H1 (cell line): Measurements from ENCODE around the gene MYOM1. TPM values are rescaled to one million over a fixed set of nuclear protein-coding genes. Genes with fewer than 3 reads are reported as not detected.

Experiments used
- CTCF ChIA-PET: fragments of 300-600 bp; sonication (Branson Sonifier 250); formaldehyde crosslinking; loops from one replicate; lab custom pipeline; 2021; ENCODE audit not compliant: partially characterized antibody; lab: Charles Lee
- POLR2A ChIA-PET: fragments of 300-600 bp; sonication (Branson Sonifier 250); formaldehyde crosslinking; loops from one replicate; lab custom pipeline; 2021; ENCODE audit warnings: inconsistent platforms; ENCODE audit not compliant: partially characterized antibody; lab: Charles Lee
- DNase-seq, 2 experiments: peaks; one replicate each; pipeline versions ENCODE4 v3.0.0 to v3.0.0-alpha.2; 2010 to 2022; ENCODE audit warnings: low spot score in 2 of 2, low read depth in 1 of 2, mixed read lengths in 1 of 2
- FAIRE-seq: peaks from 2 replicates; lab custom pipeline; 2011; peaks lifted over from hg19 to GRCh38; lab: Jason Lieb, UNC
- H2AFZ ChIP-seq: 2 replicates; pipeline ENCODE4 v1.8.1; 2012; ENCODE audit warnings: low read length, inconsistent platforms
- H2AK5ac ChIP-seq: 2 replicates; pipeline ENCODE4 v1.6.1; 2013; ENCODE audit warnings: low read depth, low read length
- H2BK120ac ChIP-seq: replicated peaks from 2 replicates; pipeline ENCODE3; 2013; ENCODE audit warnings: low read depth, low read length, inconsistent platforms
- H2BK12ac ChIP-seq: 2 replicates; pipeline ENCODE4 v1.6.1; 2013; ENCODE audit warnings: low read depth, low read length
- H2BK15ac ChIP-seq: 2 replicates; pipeline ENCODE4 v1.6.1; 2013; ENCODE audit warnings: low read length
- H2BK20ac ChIP-seq: 2 replicates; pipeline ENCODE4 v1.6.1; 2013; ENCODE audit warnings: low read length
- H2BK5ac ChIP-seq: 2 replicates; pipeline ENCODE4 v1.6.1; 2013; ENCODE audit warnings: low read depth, low read length
- H3K14ac ChIP-seq: 2 replicates; pipeline ENCODE4 v1.6.1; 2013; ENCODE audit warnings: inconsistent platforms; ENCODE audit not compliant: insufficient read length
- H3K18ac ChIP-seq: 2 replicates; pipeline ENCODE4 v1.6.1; 2013; ENCODE audit warnings: low read length; ENCODE audit errors: extremely low read depth
- H3K23ac ChIP-seq: 2 replicates; pipeline ENCODE4 v1.6.1; 2013; ENCODE audit warnings: inconsistent platforms; ENCODE audit not compliant: insufficient read length
- H3K23me2 ChIP-seq: 2 replicates; pipeline ENCODE4 v1.6.1; 2013; ENCODE audit warnings: low read depth, low read length
- H3K27ac ChIP-seq: 2 replicates; pipeline ENCODE4 v1.6.1; 2011; ENCODE audit warnings: low read depth, low read length, inconsistent platforms
- H3K27me3 ChIP-seq, 4 experiments: replicated peaks in 1 of 4; 1 replicate in 1 of 4; 2 replicates in 3 of 4; pipeline versions ENCODE4 v1.6.1 to v1.8.1; 2011 to 2013; ENCODE audit warnings: low read length in 3 of 4, mild to moderate bottlenecking in 3 of 4, inconsistent platforms in 2 of 4, mixed read lengths in 2 of 4, moderate library complexity in 1 of 4; ENCODE audit not compliant: control insufficient read depth in 3 of 4, insufficient read depth in 3 of 4; ENCODE audit errors: extremely low read depth in 1 of 4
- H3K36me3 ChIP-seq, 4 experiments: 2 replicates each; pipeline versions ENCODE4 v1.6.1 to v1.8.1; 2011 to 2013; ENCODE audit warnings: mild to moderate bottlenecking in 4 of 4, low read length in 3 of 4, moderate library complexity in 2 of 4, control low read depth in 1 of 4, inconsistent platforms in 1 of 4; ENCODE audit not compliant: insufficient read depth in 4 of 4, control insufficient read depth in 2 of 4
- H3K4ac ChIP-seq: replicated peaks from 2 replicates; pipeline ENCODE3; 2013; ENCODE audit warnings: low read length, low read depth, mixed read lengths, inconsistent platforms; ENCODE audit not compliant: insufficient read length
- H3K4me1 ChIP-seq, 4 experiments: replicated peaks in 1 of 4; 1 replicate in 1 of 4; 2 replicates in 3 of 4; pipeline versions ENCODE4 v1.6.1 to v1.8.1; 2011 to 2013; ENCODE audit warnings: low read length in 3 of 4, inconsistent platforms in 2 of 4, mixed read lengths in 1 of 4; ENCODE audit not compliant: insufficient read depth in 4 of 4, control insufficient read depth in 3 of 4
- H3K4me2 ChIP-seq, 2 experiments: 2 replicates each; pipeline versions ENCODE4 v1.6.1 to v1.8.1; 2011 to 2013; ENCODE audit warnings: low read depth in 2 of 2, low read length in 2 of 2, control low read depth in 1 of 2, inconsistent platforms in 1 of 2, mild to moderate bottlenecking in 1 of 2; ENCODE audit not compliant: insufficient read depth in 1 of 2
- H3K4me3 ChIP-seq, 4 experiments: fragments of 200-600, 300-600 bp in 1 of 4; sonication (generic), shearing (Covaris generic), sonication (Bioruptor Twin) in 1 of 4; 2 replicates each; pipeline versions ENCODE4 v1.5.1 to v1.8.1; 2011 to 2016; ENCODE audit warnings: low read length in 4 of 4, low read depth in 3 of 4, control low read depth in 2 of 4, inconsistent platforms in 2 of 4, mild to moderate bottlenecking in 2 of 4, mixed read lengths in 1 of 4, moderate library complexity in 1 of 4; ENCODE audit not compliant: insufficient read depth in 2 of 4; ENCODE audit errors: extremely low read depth in 1 of 4
- H3K56ac ChIP-seq: replicated peaks from 2 replicates; pipeline ENCODE3; 2013; ENCODE audit warnings: low read depth, mild to moderate bottlenecking, mixed read lengths, low read length, inconsistent platforms; ENCODE audit not compliant: insufficient read length
- H3K79me1 ChIP-seq: 2 replicates; pipeline ENCODE4 v1.6.1; 2013; ENCODE audit warnings: low read depth, low read length, control low read depth
- H3K79me2 ChIP-seq, 2 experiments: 2 replicates each; pipeline versions ENCODE4 v1.6.1 to v1.8.1; 2012 to 2013; ENCODE audit warnings: low read length in 2 of 2, mild to moderate bottlenecking in 2 of 2, inconsistent platforms in 1 of 2; ENCODE audit not compliant: insufficient read depth in 2 of 2, control insufficient read depth in 1 of 2
- H3K9ac ChIP-seq, 4 experiments: replicated peaks in 1 of 4; 1 replicate in 1 of 4; 2 replicates in 3 of 4; pipeline versions ENCODE4 v1.6.1 to v1.8.1; 2011 to 2013; ENCODE audit warnings: low read depth in 3 of 4, low read length in 3 of 4, control low read depth in 2 of 4, mild to moderate bottlenecking in 2 of 4, moderate library complexity in 2 of 4, inconsistent platforms in 1 of 4; ENCODE audit errors: extremely low read depth in 1 of 4
- H3K9me3 ChIP-seq, 2 experiments: 2 replicates each; pipeline versions ENCODE4 v1.6.1 to v1.8.1; 2012 to 2013; ENCODE audit warnings: mild to moderate bottlenecking in 2 of 2, moderate library complexity in 2 of 2, control low read depth in 1 of 2, inconsistent platforms in 1 of 2, low read depth in 1 of 2, low read length in 1 of 2, mixed read lengths in 1 of 2; ENCODE audit not compliant: insufficient read depth in 2 of 2
- H4K20me1 ChIP-seq, 2 experiments: replicated peaks in 1 of 2; 2 replicates each; pipeline versions ENCODE3 to v1.8.1; 2011 to 2013; ENCODE audit warnings: inconsistent platforms in 2 of 2, low read length in 2 of 2, mild to moderate bottlenecking in 1 of 2; ENCODE audit not compliant: insufficient read depth in 2 of 2, control insufficient read depth in 1 of 2
- H4K5ac ChIP-seq: 2 replicates; pipeline ENCODE4 v1.6.1; 2013; ENCODE audit warnings: low read length, low read depth, mixed read lengths, inconsistent platforms; ENCODE audit not compliant: insufficient read length
- H4K8ac ChIP-seq: 2 replicates; pipeline ENCODE4 v1.8.0; 2013; ENCODE audit warnings: mild to moderate bottlenecking, moderate library complexity, low read length, inconsistent platforms; ENCODE audit not compliant: insufficient read depth; ENCODE audit errors: extremely low read depth
- H4K91ac ChIP-seq: replicated peaks from 2 replicates; pipeline ENCODE3; 2013; ENCODE audit warnings: low read length, mixed read lengths, inconsistent platforms; ENCODE audit not compliant: insufficient read length
- ASH2L ChIP-seq: fragments of 200-600, 300-600 bp; sonication (generic); IDR thresholded peaks from one replicate; pipeline ENCODE4 v1.7.1; 2017; ENCODE audit warnings: low read length
- EZH2 ChIP-seq: fragments of 200-600 bp; sonication (generic); IDR thresholded peaks from 2 replicates; pipeline ENCODE4 v1.7.1; 2012; ENCODE audit warnings: low read depth, mild to moderate bottlenecking, moderate library complexity, low read length, inconsistent platforms; ENCODE audit not compliant: severe bottlenecking
- RXRA ChIP-seq: IDR thresholded peaks from 2 replicates; pipeline ENCODE4 v1.6.1; 2011; ENCODE audit warnings: low read depth, mild to moderate bottlenecking, low read length, moderate library complexity; ENCODE audit not compliant: insufficient read depth
- SIRT6 ChIP-seq: IDR thresholded peaks from one replicate; pipeline ENCODE4 v1.7.1; 2012; ENCODE audit warnings: low read length, inconsistent platforms
- polyA plus RNA-seq, 7 experiments: library from polyadenylated mRNA; depleted of rRNA in 3 of 7; stranded (reverse) in 5 of 7; unstranded in 2 of 7; fragments of >200 nt in 5 of 7; fragments of 200-250 nt in 2 of 7; gene quantifications; 1 replicate in 5 of 7; 2 replicates in 1 of 7; 4 replicates in 1 of 7; pipeline versions ENCODE4 v1.2.1 to v1.2.3, GENCODE V29; 2011 to 2013; ENCODE audit warnings: missing spikeins in 2 of 7, mixed read lengths in 2 of 7
- total RNA-seq: library from RNA; stranded (reverse); fragmentation: NEBNext Ultra II Directional; extraction: Animal tissue kit (Norgen Biotek cat#: 25700); gene quantifications from 2 replicates; pipeline ENCODE4 v1.2.1, GENCODE V29; 2021

MYOM1 gene
- total and polyA plus RNA-seq, 2 of the 8 experiments (the other 6 are each of a cell fraction or from before 2014, with no cell fraction given), result 0.06 to 0.32 TPM

DNA sequence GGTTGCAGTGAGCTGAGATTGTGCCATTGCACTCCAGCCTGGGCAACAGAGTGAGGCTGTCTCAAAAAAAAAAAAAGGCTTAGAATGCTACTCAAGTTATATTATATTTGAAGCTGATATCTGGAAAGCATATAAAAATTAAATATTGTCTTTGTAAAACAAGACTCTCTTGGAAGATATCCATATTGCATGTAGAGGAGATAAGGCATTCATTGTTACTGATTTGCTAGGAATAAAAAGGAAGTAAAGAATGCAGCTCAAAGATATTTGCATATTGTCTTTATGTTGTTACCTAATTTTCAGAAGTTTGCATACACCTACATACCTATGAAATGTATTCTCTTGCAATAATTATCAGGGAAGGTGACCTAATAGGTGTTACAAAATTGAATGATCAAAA, 79.4 kb downstream of the MYOM1 start:
- H3K18ac ChIP-seq, result no peak overlapping the region
- H2BK20ac ChIP-seq, result no peak overlapping the region
- H2AFZ ChIP-seq, result no peak overlapping the region
- H3K4me1 ChIP-seq, result no peaks in the 10 kb centered on the region
- no peak overlapping the region for H2BK12ac ChIP-seq
- H2AK5ac ChIP-seq, result no peak overlapping the region
- no peaks in the 10 kb centered on the region for H3K79me2 ChIP-seq
- DNase-seq (no peak), FAIRE-seq (no peak)
- no peak overlapping the region for H4K8ac ChIP-seq
- no peak overlapping the region for H3K27ac ChIP-seq
- no peak for TF ChIP-seq SIRT6
- no peak for TF ChIP-seq ASH2L
- no peak for TF ChIP-seq EZH2
- TF ChIP-seq RXRA, result no peak
- 0 out of 4 replicates have a peak, but pooled peaks cover 0 to 4% of the 10 kb centered on the region in 2 experiments for H3K9me3 ChIP-seq
- no peak overlapping the region for H2BK120ac ChIP-seq
- ChIA-PET POLR2A (no interaction called here), CTCF (interaction anchor here (2.4 kb wide), 1 partner anchor 12 kb away, joined by 14 read pairs; no protein-coding TSS in a partner anchor)
- H4K20me1 ChIP-seq, result no peaks in the 10 kb centered on the region
- no peaks in the 10 kb centered on the region for H3K27me3 ChIP-seq
- no peak overlapping the region for H3K4me2 ChIP-seq
- no peak overlapping the region for H4K91ac ChIP-seq
- H3K9ac ChIP-seq, result no peak overlapping the region
- no peak overlapping the region for H4K5ac ChIP-seq
- no peaks in the 10 kb centered on the region for H3K79me1 ChIP-seq
- H2BK5ac ChIP-seq, result no peak overlapping the region
- H2BK15ac ChIP-seq, result no peak overlapping the region
- no peak overlapping the region for H3K56ac ChIP-seq
- no peak overlapping the region for H3K23ac ChIP-seq
- no peaks in the 10 kb centered on the region for H3K23me2 ChIP-seq
- no peak overlapping the region for H3K14ac ChIP-seq
- H3K4me3 ChIP-seq, result no peak overlapping the region
- H3K4ac ChIP-seq, result no peak overlapping the region
- no peaks in the 10 kb centered on the region for H3K36me3 ChIP-seq
